T-cell (primary cell): ENCODE measurements around the gene GPS1. TPM values are rescaled to one million over a fixed set of nuclear protein-coding genes. Genes with fewer than 3 reads are reported as not detected.
A peak's percentile ranks its signal among the peaks of the same experiment; 100 is the strongest.

Source experiments
- ATAC-seq, 4 experiments: fragments of 200-7000 bp in 3 of 4; fragments of 150-1000 bp in 1 of 4; cut with Tn5 transposase; replicated peaks in 1 of 4; 1 replicate in 3 of 4; 2 replicates in 1 of 4; pipeline ENCODE4 v1.10.0; 2021; ENCODE audit warnings: moderate library complexity in 3 of 4, mild to moderate bottlenecking in 2 of 4, moderate number of reproducible peaks in 1 of 4
- CTCF ChIA-PET, 2 donors: fragments of 300-600 bp; sonication (Branson Sonifier 250); formaldehyde crosslinking; loops; one replicate each; lab custom pipeline; 2022; ENCODE audit warnings: antibody characterized with exemption in 2 of 2; lab: Charles Lee
- POLR2A ChIA-PET, 2 donors: fragments of 300-600 bp; sonication (Branson Sonifier 250); formaldehyde crosslinking; loops; one replicate each; lab custom pipeline; 2022; ENCODE audit warnings: antibody characterized with exemption in 2 of 2; lab: Charles Lee
- DNase-seq, 35 experiments: peaks; one replicate each; pipeline versions ENCODE4 v3.0.0 to v3.0.0-alpha.2; 2013 to 2023
- H3K27ac ChIP-seq: one replicate; pipeline ENCODE4 v1.5.1; 2013; ENCODE audit warnings: low read length
- H3K27me3 ChIP-seq, 2 experiments: replicated peaks in 1 of 2; 1 replicate in 1 of 2; 2 replicates in 1 of 2; pipeline versions ENCODE4 v1.6.1 to v1.7.0; 2013; ENCODE audit warnings: low read length in 1 of 2, mixed read lengths in 1 of 2; ENCODE audit not compliant: control insufficient read depth in 2 of 2, insufficient read depth in 2 of 2; ENCODE audit errors: extremely low read depth in 1 of 2
- H3K36me3 ChIP-seq, 2 donors: 1 replicate in 1 of 2; 2 replicates in 1 of 2; pipeline versions ENCODE4 v1.6.1 to v1.7.0; 2013; ENCODE audit warnings: low read length in 1 of 2; ENCODE audit not compliant: control insufficient read depth in 2 of 2, insufficient read depth in 1 of 2; ENCODE audit errors: extremely low read depth in 1 of 2
- H3K4me1 ChIP-seq, 2 experiments: 1 replicate in 1 of 2; 2 replicates in 1 of 2; pipeline versions ENCODE4 v1.6.1 to v1.7.0; 2013; ENCODE audit warnings: low read length in 2 of 2, mixed read lengths in 1 of 2; ENCODE audit not compliant: insufficient read depth in 2 of 2, control insufficient read depth in 1 of 2; ENCODE audit errors: extremely low read depth in 1 of 2
- H3K4me3 ChIP-seq, 2 donors: 1 replicate in 1 of 2; 2 replicates in 1 of 2; pipeline versions ENCODE4 v1.5.1 to v1.7.0; 2013; ENCODE audit warnings: mild to moderate bottlenecking in 2 of 2, low read length in 1 of 2, moderate library complexity in 1 of 2; ENCODE audit not compliant: control insufficient read depth in 1 of 2; ENCODE audit errors: extremely low read depth in 1 of 2
- H3K9me3 ChIP-seq: 2 replicates; pipeline ENCODE4 v1.7.0; 2013
- H3K27ac Mint-ChIP-seq, 2 donors: one replicate each; pipeline ENCODE4 v1.8.0; 2020 to 2021; ENCODE audit warnings: mild to moderate bottlenecking in 2 of 2, mixed read lengths in 2 of 2
- H3K27me3 Mint-ChIP-seq, 2 donors: one replicate each; pipeline ENCODE4 v1.8.0; 2021 to 2022; ENCODE audit warnings: mixed read lengths in 2 of 2
- H3K36me3 Mint-ChIP-seq: one replicate; pipeline ENCODE4 v1.8.0; 2021; ENCODE audit warnings: mixed read lengths
- H3K4me1 Mint-ChIP-seq, 3 donors: one replicate each; pipeline ENCODE4 v1.8.0; 2020 to 2022; ENCODE audit warnings: mixed read lengths in 3 of 3, mild to moderate bottlenecking in 1 of 3
- H3K4me3 Mint-ChIP-seq, 3 donors: one replicate each; pipeline ENCODE4 v1.8.0; 2020 to 2022; ENCODE audit warnings: mild to moderate bottlenecking in 3 of 3, mixed read lengths in 3 of 3, moderate library complexity in 3 of 3
- H3K9me3 Mint-ChIP-seq, 3 donors: one replicate each; pipeline ENCODE4 v1.8.0; 2020 to 2022; ENCODE audit warnings: mixed read lengths in 3 of 3
- WGBS: methylation state at CpG from one replicate; pipeline ENCODE4 v1.1.5; 2013; ENCODE audit warnings: missing lambda C conversion rate; ENCODE audit not compliant: insufficient coverage; 5-methylcytosine and 5-hydroxymethylcytosine counted together
- total RNA-seq, 35 experiments: library from RNA in 6 of 35; stranded (reverse) in 6 of 35; fragments of 120-200 nt in 1 of 35; gene quantifications; one replicate each; pipeline versions ENCODE4 v1.2.1 to v1.2.4 and lab custom pipeline; 2013 to 2026

GPS1 gene
- total RNA-seq, 5 donors from 2014 or later (not counting 1 experiment from before 2014, with no cell fraction given) = 75.3 to 117 (median 98.0) TPM

GRCh38 chr17:82055023-82055964 is 3.6 kb downstream of the GPS1 start:
- H3K9me3 Mint-ChIP-seq = no peaks in the 10 kb centered on the region
- H3K4me1 Mint-ChIP-seq = peaks cover 5 to 22% (median 15%) of the 10 kb centered on the region in 3 donors
- no peaks in the 10 kb centered on the region for H3K9me3 ChIP-seq
- ATAC-seq (no peak), DNase-seq (no peak)
- H3K36me3 Mint-ChIP-seq = peaks cover 7% of the 10 kb centered on the region
- H3K27me3 Mint-ChIP-seq = no peaks in the 10 kb centered on the region
- H3K27me3 ChIP-seq = no peaks in the 10 kb centered on the region
- ChIA-PET CTCF (interaction anchor here in 1 of 2 donors (0.6 kb wide), 1 partner anchor 245 kb away, joined by 3 read pairs; no protein-coding TSS in a partner anchor), POLR2A (interaction anchor here in 1 of 2 donors (0.6 kb wide), 1 partner anchor 71 kb away, joined by 3 read pairs; no protein-coding TSS in a partner anchor)
- H3K36me3 ChIP-seq = peaks cover 14 to 57% of the 10 kb centered on the region in 2 donors
- H3K4me1 ChIP-seq = peaks cover 9 to 35% of the 10 kb centered on the region in 2 experiments
- no peak overlapping the region for H3K4me3 ChIP-seq
- no peak overlapping the region for H3K27ac ChIP-seq
- no peak overlapping the region for H3K27ac Mint-ChIP-seq
- 85% methylated on average over 18 of the region's 26 CpGs for WGBS
- peak overlapping the region; percentile 9 to 61 (median 15) for H3K4me3 Mint-ChIP-seq

- H3K36me3 Mint-ChIP-seq = peaks cover 7% of the 10 kb centered on the region
- 97% methylated on average over 23 of the region's 28 CpGs for WGBS
Observed at GRCh38 chr17:82055965-82056728, 4.4 kb downstream of the GPS1 start.

DNA sequence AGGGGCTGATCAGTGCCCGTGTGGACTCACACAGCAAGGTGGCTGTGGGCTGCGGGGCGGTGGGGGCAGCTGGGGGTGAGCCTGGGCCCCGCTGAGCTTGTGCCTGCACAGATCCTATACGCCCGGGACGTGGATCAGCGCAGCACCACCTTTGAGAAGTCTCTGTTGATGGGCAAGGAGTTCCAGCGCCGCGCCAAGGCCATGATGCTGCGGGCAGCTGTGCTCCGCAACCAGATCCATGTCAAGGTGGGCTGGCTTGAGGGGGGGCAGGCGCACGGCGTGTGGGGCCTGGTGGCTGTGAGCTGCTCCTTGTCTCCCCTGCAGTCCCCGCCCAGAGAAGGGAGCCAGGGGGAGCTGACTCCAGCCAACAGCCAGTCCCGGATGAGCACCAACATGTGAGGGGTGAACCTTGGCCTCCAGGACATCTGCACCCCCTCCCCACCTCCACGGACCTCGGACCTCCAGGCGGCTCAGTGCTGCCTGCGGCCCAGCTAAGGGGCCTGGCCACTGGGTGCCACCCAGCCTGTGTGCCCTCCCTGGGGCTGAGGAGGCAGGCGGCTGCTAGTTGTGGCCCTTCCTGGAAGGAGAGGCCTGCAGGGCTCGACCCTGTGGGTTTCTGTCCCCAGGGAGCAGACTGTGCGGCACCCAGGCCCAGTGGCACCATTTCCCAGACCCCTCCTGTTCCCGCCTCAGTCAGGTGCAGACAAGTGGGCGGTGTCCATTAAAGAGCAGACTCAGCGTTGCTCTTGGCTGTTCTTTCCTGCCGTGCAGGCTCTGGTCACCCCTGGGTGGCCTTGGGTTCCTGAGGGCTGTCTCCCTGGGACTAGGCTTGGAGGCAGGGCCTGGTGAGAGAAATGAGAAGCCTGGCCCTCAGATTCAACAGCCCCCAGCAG is 5.3 kb downstream of the GPS1 start:
- peaks cover 0 to 15% (median 8%) of the 10 kb centered on the region in 3 donors for H3K4me1 Mint-ChIP-seq
- H3K9me3 Mint-ChIP-seq = no peaks in the 10 kb centered on the region
- DNase-seq = no peak
- Histone ChIP-seq H3K27me3 (no peaks in the 10 kb centered on the region), H3K4me1 (peaks cover 9 to 26% of the 10 kb centered on the region in 2 experiments), H3K9me3 (no peaks in the 10 kb centered on the region), H3K27ac (no peak overlapping the region), H3K36me3 (peaks cover 14 to 71% of the 10 kb centered on the region in 2 donors), H3K4me3 (no peak overlapping the region)
- no peak for ATAC-seq
- peaks cover 7% of the 10 kb centered on the region for H3K36me3 Mint-ChIP-seq
- CTCF ChIA-PET = no interaction called here
- no peak overlapping the region for H3K27ac Mint-ChIP-seq
- POLR2A ChIA-PET = no interaction called here
- WGBS = 94% methylated on average over 23 of the region's 29 CpGs
- H3K27me3 Mint-ChIP-seq = no peaks in the 10 kb centered on the region
- no peak overlapping the region for H3K4me3 Mint-ChIP-seq

More at GRCh38 chr17:82055965-82056728, 4.4 kb downstream of the GPS1 start:
- no peak for DNase-seq
- Mint-ChIP-seq H3K4me1 (peaks cover 0 to 15% (median 8%) of the 10 kb centered on the region in 3 donors), H3K4me3 (no peak overlapping the region), H3K27me3 (no peaks in the 10 kb centered on the region), H3K9me3 (no peaks in the 10 kb centered on the region), H3K27ac (no peak overlapping the region)
- H3K36me3 ChIP-seq = peaks cover 14 to 65% of the 10 kb centered on the region in 2 donors
- H3K27ac ChIP-seq = no peak overlapping the region
- POLR2A ChIA-PET = interaction anchor here in 1 of 2 donors (0.6 kb wide), 1 partner anchor 70 kb away, joined by 3 read pairs; no protein-coding TSS in a partner anchor
- H3K27me3 ChIP-seq = no peaks in the 10 kb centered on the region
- no peaks in the 10 kb centered on the region for H3K9me3 ChIP-seq
- peaks cover 9 to 26% of the 10 kb centered on the region in 2 experiments for H3K4me1 ChIP-seq
- ATAC-seq = no peak
- no peak overlapping the region for H3K4me3 ChIP-seq
- CTCF ChIA-PET = interaction anchor here in 1 of 2 donors (0.6 kb wide), 1 partner anchor 244 kb away, joined by 3 read pairs; no protein-coding TSS in a partner anchor

- H3K4me1 ChIP-seq = peaks cover 0 to 19% of the 10 kb centered on the region in 2 experiments
- peaks cover 16 to 82% of the 10 kb centered on the region in 2 donors for H3K36me3 ChIP-seq
- H3K4me1 Mint-ChIP-seq = peaks cover 0 to 7% (median 2%) of the 10 kb centered on the region in 3 donors
- peaks cover 7% of the 10 kb centered on the region for H3K36me3 Mint-ChIP-seq
- H3K4me3 Mint-ChIP-seq = no peak overlapping the region
- POLR2A ChIA-PET = no interaction called here
- WGBS = 86% methylated on average over 17 of the region's 17 CpGs
- no peaks in the 10 kb centered on the region for H3K27me3 Mint-ChIP-seq
- ATAC-seq (no peak), DNase-seq (no peak)
- no peaks in the 10 kb centered on the region for H3K9me3 ChIP-seq
- H3K27ac Mint-ChIP-seq = no peak overlapping the region
- no peaks in the 10 kb centered on the region for H3K9me3 Mint-ChIP-seq
- H3K27me3 ChIP-seq = no peaks in the 10 kb centered on the region
- no peak overlapping the region for H3K4me3 ChIP-seq
- CTCF ChIA-PET = no interaction called here
- no peak overlapping the region for H3K27ac ChIP-seq
Observed at GRCh38 chr17:82058230-82058854, 6.6 kb downstream of the GPS1 start.

GRCh38 chr17:82058855-82059249 is 7.2 kb downstream of the GPS1 start:
- no peaks in the 10 kb centered on the region for H3K9me3 ChIP-seq
- no peak for ATAC-seq
- H3K4me3 Mint-ChIP-seq = no peak overlapping the region
- no peak overlapping the region for H3K27ac ChIP-seq
- no peak overlapping the region for H3K4me3 ChIP-seq
- ChIA-PET POLR2A (no interaction called here), CTCF (interaction anchor here in 1 of 2 donors (0.5 kb wide), 1 partner anchor 20 kb away, joined by 3 read pairs; no protein-coding TSS in a partner anchor)
- H3K36me3 ChIP-seq = peaks cover 19 to 83% of the 10 kb centered on the region in 2 donors
- no peak for DNase-seq
- no peaks in the 10 kb centered on the region for H3K9me3 Mint-ChIP-seq
- WGBS = 86% methylated on average over 9 of the region's 10 CpGs
- H3K27me3 ChIP-seq = no peaks in the 10 kb centered on the region
- peaks cover 7% of the 10 kb centered on the region for H3K36me3 Mint-ChIP-seq
- no peak overlapping the region for H3K27ac Mint-ChIP-seq
- peaks cover 0 to 3% (median 0%) of the 10 kb centered on the region in 3 donors for H3K4me1 Mint-ChIP-seq
- H3K27me3 Mint-ChIP-seq = no peaks in the 10 kb centered on the region
- peaks cover 0 to 19% of the 10 kb centered on the region in 2 experiments for H3K4me1 ChIP-seq
